ENCODE measurements around the gene EPHA8.

DNA sequence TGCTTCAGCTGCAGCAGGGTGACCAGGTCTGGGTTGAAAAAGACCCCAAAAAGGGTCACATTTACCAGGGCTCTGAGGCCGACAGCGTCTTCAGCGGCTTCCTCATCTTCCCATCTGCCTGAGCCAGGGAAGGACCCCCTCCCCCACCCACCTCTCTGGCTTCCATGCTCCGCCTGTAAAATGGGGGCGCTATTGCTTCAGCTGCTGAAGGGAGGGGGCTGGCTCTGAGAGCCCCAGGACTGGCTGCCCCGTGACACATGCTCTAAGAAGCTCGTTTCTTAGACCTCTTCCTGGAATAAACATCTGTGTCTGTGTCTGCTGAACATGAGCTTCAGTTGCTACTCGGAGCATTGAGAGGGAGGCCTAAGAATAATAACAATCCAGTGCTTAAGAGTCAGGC lies 76.0 kb downstream of the EPHA8 start:
- TF ChIP-seq POLR2A (IDR thresholded peaks at IDR 0.05), result no peak
- TF ChIP-seq, protein P1, sequence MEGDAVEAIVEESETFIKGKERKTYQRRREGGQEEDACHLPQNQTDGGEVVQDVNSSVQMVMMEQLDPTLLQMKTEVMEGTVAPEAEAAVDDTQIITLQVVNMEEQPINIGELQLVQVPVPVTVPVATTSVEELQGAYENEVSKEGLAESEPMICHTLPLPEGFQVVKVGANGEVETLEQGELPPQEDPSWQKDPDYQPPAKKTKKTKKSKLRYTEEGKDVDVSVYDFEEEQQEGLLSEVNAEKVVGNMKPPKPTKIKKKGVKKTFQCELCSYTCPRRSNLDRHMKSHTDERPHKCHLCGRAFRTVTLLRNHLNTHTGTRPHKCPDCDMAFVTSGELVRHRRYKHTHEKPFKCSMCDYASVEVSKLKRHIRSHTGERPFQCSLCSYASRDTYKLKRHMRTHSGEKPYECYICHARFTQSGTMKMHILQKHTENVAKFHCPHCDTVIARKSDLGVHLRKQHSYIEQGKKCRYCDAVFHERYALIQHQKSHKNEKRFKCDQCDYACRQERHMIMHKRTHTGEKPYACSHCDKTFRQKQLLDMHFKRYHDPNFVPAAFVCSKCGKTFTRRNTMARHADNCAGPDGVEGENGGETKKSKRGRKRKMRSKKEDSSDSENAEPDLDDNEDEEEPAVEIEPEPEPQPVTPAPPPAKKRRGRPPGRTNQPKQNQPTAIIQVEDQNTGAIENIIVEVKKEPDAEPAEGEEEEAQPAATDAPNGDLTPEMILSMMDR (IDR thresholded peaks at IDR 0.05), result no peak

Measured in lower leg skin (tissue), 3 donors.